BE2C (cell line): ENCODE data around the gene AMIGO3. TPM values are rescaled to one million over a fixed set of nuclear protein-coding genes. Genes with fewer than 3 reads are reported as not detected.

Experiments
- DNase-seq: peaks from one replicate; pipeline ENCODE4 v3.0.0-alpha.2; 2020
- H3K27me3 ChIP-seq: fragments of 250-450 bp; sonication (Bioruptor Pico); 2 replicates; pipeline ENCODE4 v1.5.1; 2020; ENCODE audit warnings: mild to moderate bottlenecking
- H3K36me3 ChIP-seq: fragments of 250-450 bp; sonication (Bioruptor Pico); 2 replicates; pipeline ENCODE4 v1.5.1; 2020; ENCODE audit warnings: mild to moderate bottlenecking
- H3K4me1 ChIP-seq: fragments of 250-450 bp; sonication (Bioruptor Pico); 2 replicates; pipeline ENCODE4 v1.5.1; 2020
- H3K4me3 ChIP-seq: 2 replicates; pipeline ENCODE4 v1.5.1; 2011; ENCODE audit warnings: low read depth, low read length
- H3K9me3 ChIP-seq: fragments of 250-450 bp; sonication (Bioruptor Pico); 2 replicates; pipeline ENCODE4 v1.5.1; 2020
- polyA plus RNA-seq: library from polyadenylated mRNA; unstranded; fragments of >200 nt; gene quantifications from one replicate; pipeline ENCODE4 v1.2.1, GENCODE V29; 2012; ENCODE audit warnings: low read depth, missing spikeins; ENCODE audit not compliant: insufficient read length, insufficient read depth
- TF ChIP-seq, protein P1 (sequence below): IDR thresholded peaks from 2 replicates; pipeline ENCODE4 v1.5.1; 2012; ENCODE audit warnings: mild to moderate bottlenecking, low read depth, low read length

The AMIGO3 gene, protein sequence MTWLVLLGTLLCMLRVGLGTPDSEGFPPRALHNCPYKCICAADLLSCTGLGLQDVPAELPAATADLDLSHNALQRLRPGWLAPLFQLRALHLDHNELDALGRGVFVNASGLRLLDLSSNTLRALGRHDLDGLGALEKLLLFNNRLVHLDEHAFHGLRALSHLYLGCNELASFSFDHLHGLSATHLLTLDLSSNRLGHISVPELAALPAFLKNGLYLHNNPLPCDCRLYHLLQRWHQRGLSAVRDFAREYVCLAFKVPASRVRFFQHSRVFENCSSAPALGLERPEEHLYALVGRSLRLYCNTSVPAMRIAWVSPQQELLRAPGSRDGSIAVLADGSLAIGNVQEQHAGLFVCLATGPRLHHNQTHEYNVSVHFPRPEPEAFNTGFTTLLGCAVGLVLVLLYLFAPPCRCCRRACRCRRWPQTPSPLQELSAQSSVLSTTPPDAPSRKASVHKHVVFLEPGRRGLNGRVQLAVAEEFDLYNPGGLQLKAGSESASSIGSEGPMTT
- polyA plus RNA-seq = 6.7 TPM

DNA sequence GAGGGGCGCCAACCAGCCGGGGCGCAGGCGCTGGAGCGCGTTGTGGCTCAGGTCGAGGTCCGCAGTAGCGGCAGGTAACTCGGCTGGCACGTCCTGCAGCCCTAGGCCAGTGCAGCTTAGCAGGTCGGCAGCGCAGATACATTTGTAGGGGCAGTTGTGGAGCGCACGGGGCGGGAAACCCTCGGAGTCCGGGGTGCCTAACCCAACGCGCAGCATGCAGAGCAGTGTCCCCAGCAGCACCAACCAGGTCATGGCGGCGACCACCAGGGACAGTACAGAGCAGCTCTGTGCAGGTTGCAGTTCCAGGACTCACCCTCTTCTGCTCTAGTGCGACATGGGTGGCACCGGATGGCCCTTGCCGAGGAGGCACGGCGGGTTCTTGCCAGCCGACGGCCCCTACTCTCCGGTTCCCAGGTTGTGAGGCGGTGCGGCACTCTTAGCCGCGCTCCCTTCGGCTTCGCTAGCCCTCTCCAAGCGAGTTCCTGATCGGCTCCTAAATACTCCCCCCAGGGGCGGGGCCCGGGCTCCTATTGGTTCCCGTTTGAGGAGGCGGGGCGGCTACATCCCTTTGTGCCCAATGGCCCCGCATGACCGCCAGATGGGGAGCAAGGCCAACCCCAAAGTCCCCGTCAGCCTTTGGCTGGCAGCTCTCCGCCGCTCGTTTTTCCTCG is at the start of gene AMIGO3:
TSS of gene AMIGO3 (minus strand) at position 471 of the 671 bp plus-strand sequence. CDS start at position 252, 219 bp downstream.
- no peaks in the 10 kb centered on the region; the same call in 1 of the 2 replicates for H3K36me3 ChIP-seq
- TF ChIP-seq, protein P1, sequence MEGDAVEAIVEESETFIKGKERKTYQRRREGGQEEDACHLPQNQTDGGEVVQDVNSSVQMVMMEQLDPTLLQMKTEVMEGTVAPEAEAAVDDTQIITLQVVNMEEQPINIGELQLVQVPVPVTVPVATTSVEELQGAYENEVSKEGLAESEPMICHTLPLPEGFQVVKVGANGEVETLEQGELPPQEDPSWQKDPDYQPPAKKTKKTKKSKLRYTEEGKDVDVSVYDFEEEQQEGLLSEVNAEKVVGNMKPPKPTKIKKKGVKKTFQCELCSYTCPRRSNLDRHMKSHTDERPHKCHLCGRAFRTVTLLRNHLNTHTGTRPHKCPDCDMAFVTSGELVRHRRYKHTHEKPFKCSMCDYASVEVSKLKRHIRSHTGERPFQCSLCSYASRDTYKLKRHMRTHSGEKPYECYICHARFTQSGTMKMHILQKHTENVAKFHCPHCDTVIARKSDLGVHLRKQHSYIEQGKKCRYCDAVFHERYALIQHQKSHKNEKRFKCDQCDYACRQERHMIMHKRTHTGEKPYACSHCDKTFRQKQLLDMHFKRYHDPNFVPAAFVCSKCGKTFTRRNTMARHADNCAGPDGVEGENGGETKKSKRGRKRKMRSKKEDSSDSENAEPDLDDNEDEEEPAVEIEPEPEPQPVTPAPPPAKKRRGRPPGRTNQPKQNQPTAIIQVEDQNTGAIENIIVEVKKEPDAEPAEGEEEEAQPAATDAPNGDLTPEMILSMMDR = no peak; the same call in 1 of the 2 replicates
- peak; percentile 93 for DNase-seq

DNA sequence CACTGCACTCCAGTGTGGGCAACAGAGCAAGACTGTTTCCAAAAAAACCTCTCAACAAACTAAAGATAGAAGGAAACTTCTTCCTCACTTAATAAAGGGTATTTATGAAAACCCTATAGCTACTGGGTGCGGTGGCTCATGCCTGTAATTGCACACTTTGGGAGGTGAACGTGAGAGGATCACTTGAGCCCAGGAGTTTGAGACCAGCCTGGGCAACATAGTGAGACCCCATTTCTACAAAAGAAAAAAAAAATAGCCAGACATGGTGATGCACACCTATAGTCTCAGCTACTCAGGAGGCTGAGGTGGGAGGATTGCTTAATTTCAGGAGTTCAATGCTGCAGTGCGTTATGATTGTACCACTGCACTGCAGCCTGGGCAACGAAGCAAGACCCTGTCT is 44.5 kb upstream of the AMIGO3 start:
- no peak for DNase-seq

More for the DNA sequence above, at the start of gene AMIGO3:
- Histone ChIP-seq H3K27me3 (no peaks in the 10 kb centered on the region), H3K4me1 (no peaks in the 10 kb centered on the region), H3K4me3 (peak within 1 kb of the TSS; percentile 49), H3K9me3 (no peaks in the 10 kb centered on the region)

DNA sequence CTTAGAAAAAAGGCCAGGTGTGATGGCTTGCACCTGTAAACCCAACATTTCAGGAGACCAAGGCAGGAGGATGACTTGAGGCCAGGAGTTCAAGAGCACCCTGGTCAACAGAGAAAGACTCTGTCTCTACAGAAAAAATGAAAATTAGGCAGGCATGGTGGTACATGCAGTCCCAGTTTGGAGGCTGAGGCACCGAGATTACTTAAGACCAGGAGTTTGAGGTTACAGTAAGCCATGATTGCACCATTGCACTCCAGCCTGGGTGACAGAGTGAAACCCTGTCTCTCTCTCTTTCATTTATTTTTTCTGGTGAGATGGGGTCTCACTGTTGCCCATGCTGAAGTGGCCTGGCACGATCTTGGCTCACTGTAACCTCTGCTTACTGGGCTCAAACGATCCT is 42.2 kb upstream of the AMIGO3 start:
- TF ChIP-seq, protein P1 = no peak
- Histone ChIP-seq H3K9me3 (no peaks in the 10 kb centered on the region), H3K27me3 (no peaks in the 10 kb centered on the region), H3K4me1 (no peaks in the 10 kb centered on the region), H3K4me3 (no peak overlapping the region), H3K36me3 (no peaks in the 10 kb centered on the region)
- no peak for DNase-seq

More for the DNA sequence above, 44.5 kb upstream of the AMIGO3 start:
- no peaks in the 10 kb centered on the region for H3K27me3 ChIP-seq
- H3K36me3 ChIP-seq = no peaks in the 10 kb centered on the region
- H3K9me3 ChIP-seq = no peaks in the 10 kb centered on the region
- TF ChIP-seq, protein P1 = no peak
- H3K4me3 ChIP-seq = no peak overlapping the region
- H3K4me1 ChIP-seq = no peaks in the 10 kb centered on the region

DNA sequence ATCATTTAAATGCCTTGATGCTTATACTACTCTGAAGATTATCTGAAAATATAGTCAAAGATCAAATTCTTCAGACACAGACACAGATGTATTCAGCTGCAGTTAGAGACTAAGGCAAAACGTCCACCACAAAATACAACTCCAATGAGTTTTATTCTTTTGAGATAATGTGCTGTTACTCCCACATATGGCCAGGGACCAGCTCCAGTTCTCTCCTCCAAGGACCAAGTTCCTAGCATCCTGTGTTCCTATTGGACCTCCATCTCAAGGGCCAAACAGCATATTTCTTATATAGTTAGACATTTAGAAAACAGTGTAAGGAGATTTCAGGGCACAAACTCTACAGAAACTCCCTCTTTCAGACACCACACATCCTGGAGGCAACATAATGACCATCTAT is 39.7 kb upstream of the AMIGO3 start:
- Histone ChIP-seq H3K36me3 (no peaks in the 10 kb centered on the region), H3K9me3 (no peaks in the 10 kb centered on the region), H3K4me1 (no peaks in the 10 kb centered on the region), H3K4me3 (no peak overlapping the region), H3K27me3 (no peaks in the 10 kb centered on the region)
- TF ChIP-seq, protein P1 = no peak
- DNase-seq = no peak

DNA sequence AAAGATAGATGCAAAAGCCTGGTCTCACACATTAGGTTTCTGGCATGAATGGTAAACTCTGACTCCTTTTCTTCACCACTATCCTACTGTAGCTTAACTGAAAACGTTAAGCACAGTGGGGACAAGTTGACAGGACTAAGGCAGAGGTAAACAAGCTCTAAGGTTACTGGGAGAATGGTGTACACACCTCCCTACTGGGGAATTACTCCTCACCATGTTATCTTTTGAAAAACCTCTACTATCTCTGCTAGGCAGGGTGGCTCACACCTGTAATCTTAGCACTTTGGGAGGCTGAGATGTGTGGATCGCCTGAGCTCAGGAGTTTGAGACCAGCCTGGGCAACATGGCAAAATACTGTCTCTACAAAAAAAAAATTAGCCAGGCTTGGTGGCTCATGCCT is 37.7 kb upstream of the AMIGO3 start:
- TF ChIP-seq, protein P1 = no peak

More for the DNA sequence above, 37.7 kb upstream of the AMIGO3 start:
- Histone ChIP-seq H3K9me3 (no peaks in the 10 kb centered on the region), H3K4me1 (no peaks in the 10 kb centered on the region), H3K36me3 (no peaks in the 10 kb centered on the region), H3K4me3 (no peak overlapping the region), H3K27me3 (no peaks in the 10 kb centered on the region)
- DNase-seq = no peak
